HCT116 (cell line): ENCODE data around the gene NAT16. TPM values are rescaled to one million over a fixed set of nuclear protein-coding genes. Genes with fewer than 3 reads are reported as not detected.

ENCODE experiments used
- ATAC-seq: fragments of 200-7000 bp; cut with Tn5 transposase; 2 replicates; pipeline ENCODE4 v1.9.1; 2020; ENCODE audit warnings: mild to moderate bottlenecking, moderate library complexity
- BruUV-seq: library from RNA; stranded (reverse); fragments of 400-500 nt; replicated peaks from 2 replicates; lab custom pipeline; 2021; lab: Mats Ljungman, UMichigan
- CTCF ChIA-PET: fragments of 300-600 bp; sonication (Branson Sonifier 250); formaldehyde crosslinking; loops from one replicate; lab custom pipeline; 2021; ENCODE audit warnings: antibody characterized with exemption; lab: Charles Lee
- POLR2A ChIA-PET: fragments of 300-600, 350-600 bp; sonication (Branson Sonifier 250); formaldehyde crosslinking; loops from one replicate; lab custom pipeline; 2021; ENCODE audit warnings: antibody characterized with exemption; lab: Charles Lee
- RAD21 ChIA-PET, 2 experiments: fragments of 300-600 bp; sonication (Branson Sonifier 250); formaldehyde crosslinking; loops; one replicate each; lab custom pipeline; 2023; ENCODE audit warnings: low total read pairs in 2 of 2; ENCODE audit not compliant: uncharacterized antibody in 2 of 2, unreplicated experiment in 2 of 2, low non-redundant PET in 1 of 2; lab: Charles Lee
- DNase-seq: peaks from one replicate; pipeline ENCODE4 v3.0.0-alpha.2; 2010; ENCODE audit warnings: low read depth, low spot score
- H2AFZ ChIP-seq: fragments of 200-600 bp; shearing (Covaris generic), sonication (generic); 2 replicates; pipeline ENCODE4 v1.6.1; 2017; ENCODE audit warnings: low read depth, mixed run types, mixed read lengths, antibody characterized with exemption, low read length; ENCODE audit not compliant: poor library complexity, severe bottlenecking
- H3K27ac ChIP-seq: 2 replicates; pipeline ENCODE4 v1.5.1; 2012; ENCODE audit warnings: low read depth, low read length
- H3K27me3 ChIP-seq: fragments of 200-600 bp; sonication (generic); 2 replicates; pipeline ENCODE4 v1.6.1; 2016; ENCODE audit warnings: mixed run types, low read length, mixed read lengths; ENCODE audit not compliant: insufficient read depth
- H3K36me3 ChIP-seq, 2 experiments: fragments of 200-500 bp in 1 of 2; fragments of 200-600 bp in 1 of 2; sonication (Bioruptor generic) in 1 of 2; sonication (generic) in 1 of 2; 2 replicates each; pipeline versions ENCODE4 v1.5.1 to v1.6.1; 2014 to 2016; ENCODE audit warnings: low read length in 2 of 2, inconsistent platforms in 1 of 2, mixed read lengths in 1 of 2, mixed run types in 1 of 2; ENCODE audit not compliant: insufficient read depth in 2 of 2, control insufficient read depth in 1 of 2
- H3K4me1 ChIP-seq, 2 experiments: fragments of 200-600 bp in 1 of 2; sonication (generic) in 1 of 2; 2 replicates each; pipeline versions ENCODE4 v1.5.1 to v1.6.1; 2012 to 2017; ENCODE audit warnings: low read length in 2 of 2, inconsistent platforms in 1 of 2, mild to moderate bottlenecking in 1 of 2, mixed read lengths in 1 of 2, mixed run types in 1 of 2, moderate library complexity in 1 of 2; ENCODE audit not compliant: insufficient read depth in 2 of 2, control insufficient read depth in 1 of 2
- H3K4me2 ChIP-seq: fragments of 200-600 bp; sonication (generic); 2 replicates; pipeline ENCODE4 v1.6.1; 2017; ENCODE audit warnings: mixed run types, low read length, mixed read lengths
- H3K4me3 ChIP-seq, 2 experiments: fragments of 200-600 bp in 1 of 2; sonication (generic) in 1 of 2; replicated peaks in 1 of 2; 2 replicates each; pipeline ENCODE4 v1.5.1; 2011 to 2016; ENCODE audit warnings: low read length in 2 of 2, control low read depth in 1 of 2, low read depth in 1 of 2, mild to moderate bottlenecking in 1 of 2, mixed read lengths in 1 of 2, mixed run types in 1 of 2
- H3K79me2 ChIP-seq: fragments of 200-600 bp; sonication (generic); 2 replicates; pipeline ENCODE4 v1.6.1; 2017; ENCODE audit warnings: mild to moderate bottlenecking, mixed run types, low read length, moderate library complexity, mixed read lengths; ENCODE audit not compliant: insufficient read depth
- H3K9ac ChIP-seq: fragments of 200-600 bp; sonication (generic); 2 replicates; pipeline ENCODE4 v1.6.1; 2016; ENCODE audit warnings: low read length, mixed read lengths
- H3K9me2 ChIP-seq: fragments of 200-600 bp; sonication (generic), shearing (Covaris generic); 2 replicates; pipeline ENCODE4 v1.6.1; 2017; ENCODE audit warnings: mixed run types, mild to moderate bottlenecking, moderate library complexity; ENCODE audit not compliant: insufficient read depth
- H3K9me3 ChIP-seq, 2 experiments: fragments of 200-500 bp in 1 of 2; fragments of 200-600 bp in 1 of 2; sonication (Bioruptor generic) in 1 of 2; sonication (generic) in 1 of 2; 2 replicates each; pipeline ENCODE4 v1.6.1; 2014 to 2017; ENCODE audit warnings: low read length in 2 of 2, mixed read lengths in 2 of 2, inconsistent platforms in 1 of 2, low read depth in 1 of 2, mild to moderate bottlenecking in 1 of 2, mixed run types in 1 of 2, moderate library complexity in 1 of 2; ENCODE audit not compliant: control insufficient read depth in 1 of 2, insufficient read depth in 1 of 2
- H4K20me1 ChIP-seq: fragments of 200-600 bp; sonication (generic), shearing (Covaris generic); 2 replicates; pipeline ENCODE4 v1.6.1; 2017; ENCODE audit warnings: mixed run types, mild to moderate bottlenecking, moderate library complexity; ENCODE audit not compliant: insufficient read depth
- ELF1 ChIP-seq: IDR thresholded peaks from 2 replicates; pipeline ENCODE4 v1.6.1; 2012; ENCODE audit warnings: low read depth, borderline replicate concordance
- JUND ChIP-seq: IDR thresholded peaks from 2 replicates; pipeline ENCODE4 v1.6.1; 2012
- POLR2AphosphoS5 ChIP-seq: IDR thresholded peaks from 2 replicates; pipeline ENCODE4 v1.6.1; 2011; ENCODE audit warnings: mild to moderate bottlenecking, low read depth, low read length, moderate library complexity
- SRF ChIP-seq: IDR thresholded peaks from 2 replicates; pipeline ENCODE4 v1.6.1; 2012; ENCODE audit warnings: low read depth
- TCF7L2 ChIP-seq: IDR thresholded peaks from 2 replicates; pipeline ENCODE4 v1.7.0; 2011; ENCODE audit warnings: borderline replicate concordance, inconsistent platforms; ENCODE audit not compliant: insufficient read depth, insufficient read length; ENCODE audit errors: extremely low read depth
- YY1 ChIP-seq: IDR thresholded peaks from 2 replicates; pipeline ENCODE4 v1.6.1; 2011; ENCODE audit warnings: low read length, low read depth, moderate library complexity, mild to moderate bottlenecking; ENCODE audit not compliant: insufficient replicate concordance; ENCODE audit errors: extremely low read depth
- intact Hi-C: fragments of 100-400 bp; cut with micrococcal nuclease; formaldehyde crosslinking; loops from 2 replicates; pipeline ENCODE4 v1.10.0; 2022
- total RNA-seq: library from RNA; stranded (reverse); gene quantifications from one replicate; pipeline ENCODE4 v1.2.1, GENCODE V29; 2021; ENCODE audit not compliant: unreplicated experiment
- TF ChIP-seq, protein P1 (sequence below): IDR thresholded peaks from 2 replicates; pipeline ENCODE4 v1.6.1; 2012
- TF ChIP-seq, protein P2 (sequence below): IDR thresholded peaks from 2 replicates; pipeline ENCODE4 v1.6.1; 2012
- TF ChIP-seq, protein P3 (sequence below), 3 experiments: fragments of 200-600 bp in 1 of 3; sonication (generic) in 1 of 3; IDR thresholded peaks in 2 of 3; conservative IDR thresholded peaks in 1 of 3; 2 replicates each; pipeline ENCODE4 v1.5.1; 2012 to 2017; ENCODE audit warnings: low read depth in 2 of 3, low read length in 2 of 3, antibody characterized with exemption in 1 of 3, borderline replicate concordance in 1 of 3, control low read depth in 1 of 3, mild to moderate bottlenecking in 1 of 3, mixed read lengths in 1 of 3, mixed run types in 1 of 3, moderate library complexity in 1 of 3; ENCODE audit not compliant: insufficient read depth in 1 of 3

Gene NAT16
- total RNA-seq, 1 experiment from 2014 or later: 2.0 TPM

DNA sequence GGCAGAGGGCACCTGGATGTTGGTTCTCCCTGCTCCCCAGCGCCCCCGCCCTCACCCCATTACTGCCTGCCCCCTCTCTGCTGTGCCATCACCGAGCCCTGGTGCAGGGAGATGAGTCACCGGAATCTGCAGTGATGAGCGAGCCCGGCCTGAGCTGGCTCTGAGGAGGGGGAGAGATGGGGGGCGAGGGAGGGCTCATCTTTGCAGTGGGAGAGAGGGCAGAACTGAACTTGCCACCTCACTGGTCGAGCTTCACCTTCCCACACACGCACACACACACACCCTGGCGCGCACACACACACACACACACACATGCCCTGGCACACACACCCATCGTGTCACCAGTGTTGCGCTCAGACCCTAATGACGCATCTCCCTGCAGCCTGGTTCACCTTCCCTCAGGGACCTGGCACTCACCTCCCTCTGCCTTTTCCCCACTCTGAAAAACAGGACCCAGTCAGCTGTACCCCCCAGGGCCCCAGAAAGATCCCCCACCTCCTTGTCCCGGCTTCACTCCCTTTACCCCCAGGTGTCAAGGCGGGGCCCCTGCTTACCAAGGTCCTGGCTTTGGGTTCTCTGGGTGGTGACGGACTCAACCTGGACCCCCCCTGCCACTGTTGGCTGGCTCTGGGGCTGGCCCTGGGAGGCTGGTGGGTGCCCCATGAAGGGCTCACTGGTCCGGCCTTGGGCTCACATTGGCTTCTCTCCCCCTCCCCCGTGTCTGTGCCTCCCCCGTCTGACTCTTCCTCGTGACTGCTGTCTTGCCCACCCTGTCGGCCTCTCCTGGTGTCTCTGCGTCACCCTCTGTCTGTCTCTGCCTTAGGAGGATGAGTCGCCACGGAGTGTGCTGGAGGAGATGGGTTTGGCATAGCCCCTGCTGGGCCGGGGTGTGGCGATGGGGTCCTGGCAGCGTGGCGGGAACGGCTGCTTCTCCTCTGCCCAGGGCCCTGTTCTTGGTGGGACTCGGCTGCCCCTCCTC lies 20.1 kb downstream of the NAT16 start:
- Histone ChIP-seq H4K20me1 (no peaks in the 10 kb centered on the region), H3K4me1 (peaks cover 61 to 97% of the 10 kb centered on the region in 2 experiments), H3K4me3 (peak overlapping the region in 1 of 2 experiments; percentile 30; a peak in 2 of 4 replicates), H2AFZ (no peak overlapping the region), H3K27me3 (no peaks in the 10 kb centered on the region), H3K4me2 (peak overlapping the region; percentile 85), H3K27ac (peak overlapping the region; percentile 97), H3K9me3 (no peaks in the 10 kb centered on the region), H3K9me2 (no peaks in the 10 kb centered on the region), H3K9ac (peak overlapping the region; percentile 79), H3K36me3 (peaks cover 6 to 32% of the 10 kb centered on the region in 2 experiments; a peak in 3 of 4 replicates), H3K79me2 (peaks cover 42% of the 10 kb centered on the region)
- DNase-seq (no peak), ATAC-seq (peak; percentile 43)
- intact Hi-C loops: no loop called here
- ChIA-PET CTCF (interaction anchor here (1.1 to 1.7 kb wide), 3 partner anchors 16 to 123 kb away, joined by 3 to 6 read pairs (median 4); no protein-coding TSS in a partner anchor), RAD21 (no interaction called here), POLR2A (interaction anchor here (0.9 to 1.2 kb wide), 3 partner anchors 16 to 65 kb away, joined by 3 to 4 read pairs (median 3); no protein-coding TSS in a partner anchor)
- no TSS peak for BruUV-seq
- TF ChIP-seq TCF7L2: peak; percentile 39
- TF ChIP-seq ELF1: no peak
- TF ChIP-seq, protein P1, sequence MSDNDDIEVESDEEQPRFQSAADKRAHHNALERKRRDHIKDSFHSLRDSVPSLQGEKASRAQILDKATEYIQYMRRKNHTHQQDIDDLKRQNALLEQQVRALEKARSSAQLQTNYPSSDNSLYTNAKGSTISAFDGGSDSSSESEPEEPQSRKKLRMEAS: no peak
- TF ChIP-seq, protein P2, sequence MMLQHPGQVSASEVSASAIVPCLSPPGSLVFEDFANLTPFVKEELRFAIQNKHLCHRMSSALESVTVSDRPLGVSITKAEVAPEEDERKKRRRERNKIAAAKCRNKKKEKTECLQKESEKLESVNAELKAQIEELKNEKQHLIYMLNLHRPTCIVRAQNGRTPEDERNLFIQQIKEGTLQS: no peak
- TF ChIP-seq SRF: no peak
- TF ChIP-seq, protein P3, sequence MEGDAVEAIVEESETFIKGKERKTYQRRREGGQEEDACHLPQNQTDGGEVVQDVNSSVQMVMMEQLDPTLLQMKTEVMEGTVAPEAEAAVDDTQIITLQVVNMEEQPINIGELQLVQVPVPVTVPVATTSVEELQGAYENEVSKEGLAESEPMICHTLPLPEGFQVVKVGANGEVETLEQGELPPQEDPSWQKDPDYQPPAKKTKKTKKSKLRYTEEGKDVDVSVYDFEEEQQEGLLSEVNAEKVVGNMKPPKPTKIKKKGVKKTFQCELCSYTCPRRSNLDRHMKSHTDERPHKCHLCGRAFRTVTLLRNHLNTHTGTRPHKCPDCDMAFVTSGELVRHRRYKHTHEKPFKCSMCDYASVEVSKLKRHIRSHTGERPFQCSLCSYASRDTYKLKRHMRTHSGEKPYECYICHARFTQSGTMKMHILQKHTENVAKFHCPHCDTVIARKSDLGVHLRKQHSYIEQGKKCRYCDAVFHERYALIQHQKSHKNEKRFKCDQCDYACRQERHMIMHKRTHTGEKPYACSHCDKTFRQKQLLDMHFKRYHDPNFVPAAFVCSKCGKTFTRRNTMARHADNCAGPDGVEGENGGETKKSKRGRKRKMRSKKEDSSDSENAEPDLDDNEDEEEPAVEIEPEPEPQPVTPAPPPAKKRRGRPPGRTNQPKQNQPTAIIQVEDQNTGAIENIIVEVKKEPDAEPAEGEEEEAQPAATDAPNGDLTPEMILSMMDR (IDR thresholded peaks at IDR 0.05 in 2 of 3, conservative IDR thresholded peaks at IDR 0.05 in 1 of 3; ENCODE audit: borderline replicate concordance in 1 of 3, insufficient read depth in 1 of 3, low read depth in 2 of 3, low read length in 2 of 3): no peak
- no peak for TF ChIP-seq JUND
- peak; percentile 14 for TF ChIP-seq YY1
- peak; percentile 62 for TF ChIP-seq POLR2AphosphoS5
